K562 (cell line): ENCODE results near the gene OLFML2A. TPM values are rescaled to one million over a fixed set of nuclear protein-coding genes. Genes with fewer than 3 reads are reported as not detected.

Source experiments
- ATF3 ChIP-seq, 2 experiments: fragments of 450-650 bp in 1 of 2; sonication (generic) in 1 of 2; formaldehyde crosslinking in 1 of 2; IDR thresholded peaks in 1 of 2; conservative IDR thresholded peaks in 1 of 2; 2 replicates each; pipeline versions ENCODE4 v1.6.1 to v1.8.1; 2016 to 2023; ENCODE audit warnings: mild to moderate bottlenecking in 2 of 2, moderate library complexity in 2 of 2, inconsistent platforms in 1 of 2, missing genetic modification reagents in 1 of 2
- BCL6 ChIP-seq: fragments of 250-450 bp; sonication (Bioruptor Pico); IDR thresholded peaks from 2 replicates; pipeline ENCODE4 v1.4.0; 2020
- BCOR ChIP-seq: fragments of 450-650 bp; IDR thresholded peaks from 2 replicates; pipeline ENCODE4 v1.6.1; 2016
- CHD1 ChIP-seq: fragments of 200-600 bp; sonication (generic); IDR thresholded peaks from one replicate; pipeline ENCODE4 v1.6.1; 2012; ENCODE audit warnings: mild to moderate bottlenecking, moderate library complexity, low read length, inconsistent platforms
- CHD4 ChIP-seq: fragments of 200-600 bp; sonication (generic); IDR thresholded peaks from 3 replicates; pipeline ENCODE4 v1.6.1; 2012; ENCODE audit warnings: low read depth, mild to moderate bottlenecking, mixed read lengths, low read length, inconsistent platforms; ENCODE audit not compliant: insufficient read depth, insufficient replicate concordance, poor library complexity, severe bottlenecking
- CREB3L1 ChIP-seq: fragments of 450-650 bp; IDR thresholded peaks from 2 replicates; pipeline ENCODE4 v1.6.1; 2014; ENCODE audit warnings: low read depth, mild to moderate bottlenecking, moderate library complexity, borderline replicate concordance
- CTBP1 ChIP-seq: fragments of 450-650 bp; IDR thresholded peaks from 2 replicates; pipeline ENCODE4 v1.6.1; 2016; ENCODE audit warnings: borderline replicate concordance
- DMBX1 ChIP-seq: fragments of 250-450 bp; sonication (Bioruptor Pico); IDR thresholded peaks from 2 replicates; pipeline ENCODE4 v1.8.0; 2022; ENCODE audit warnings: inconsistent platforms, mild to moderate bottlenecking, moderate library complexity, borderline replicate concordance
- FOXK1 ChIP-seq: sonication (generic); formaldehyde crosslinking; IDR thresholded peaks from 2 replicates; pipeline ENCODE4 v1.8.0; 2022; ENCODE audit warnings: missing genetic modification reagents, mild to moderate bottlenecking, borderline replicate concordance
- FOXK2 ChIP-seq, 2 experiments: fragments of 450-650 bp; IDR thresholded peaks in 1 of 2; conservative IDR thresholded peaks in 1 of 2; 2 replicates each; pipeline ENCODE4 v1.6.1; 2016; ENCODE audit warnings: low read depth in 2 of 2, mild to moderate bottlenecking in 1 of 2
- GATA2 ChIP-seq: sonication (generic); formaldehyde crosslinking; IDR thresholded peaks from 2 replicates; pipeline ENCODE4 v1.4.0; 2020; ENCODE audit warnings: mild to moderate bottlenecking, missing genetic modification reagents
- HDAC6 ChIP-seq: IDR thresholded peaks from 2 replicates; pipeline ENCODE4 v1.6.1; 2012; ENCODE audit warnings: low read depth, mild to moderate bottlenecking, control low read depth, inconsistent platforms, low read length, moderate library complexity
- HEY1 ChIP-seq: fragments of 250-450 bp; sonication (Bioruptor Pico); IDR thresholded peaks from 2 replicates; pipeline ENCODE4 v1.5.0; 2020; ENCODE audit warnings: mild to moderate bottlenecking, moderate library complexity, borderline replicate concordance
- KDM4B ChIP-seq, 2 experiments: fragments of 450-650 bp in 1 of 2; sonication (generic) in 1 of 2; IDR thresholded peaks; 2 replicates each; pipeline ENCODE4 v1.6.1; 2016 to 2017; ENCODE audit warnings: borderline replicate concordance in 2 of 2, antibody characterized with exemption in 1 of 2, low read depth in 1 of 2, mild to moderate bottlenecking in 1 of 2
- NBN ChIP-seq: fragments of 450-650 bp; IDR thresholded peaks from 2 replicates; pipeline ENCODE4 v1.6.1; 2016; ENCODE audit warnings: low read depth, mild to moderate bottlenecking
- NCOR1 ChIP-seq: fragments of 450-650 bp; IDR thresholded peaks from 2 replicates; pipeline ENCODE4 v1.6.1; 2016; ENCODE audit warnings: mild to moderate bottlenecking, moderate library complexity
- PRPF4 ChIP-seq: fragments of 200-400 bp; formaldehyde crosslinking; IDR thresholded peaks from one replicate; pipeline ENCODE4 v1.6.1; 2017; ENCODE audit warnings: low read length, low read depth, mild to moderate bottlenecking; ENCODE audit not compliant: insufficient read depth, poor library complexity, severe bottlenecking
- RBM34 ChIP-seq: fragments of 200-400 bp; formaldehyde crosslinking; IDR thresholded peaks from 2 replicates; pipeline ENCODE4 v1.6.1; 2018; ENCODE audit warnings: low read length, borderline replicate concordance; ENCODE audit not compliant: insufficient read depth
- SP2 ChIP-seq: IDR thresholded peaks from 2 replicates; pipeline ENCODE4 v1.6.1; 2011; ENCODE audit warnings: mild to moderate bottlenecking, low read depth, low read length, moderate library complexity; ENCODE audit not compliant: poor library complexity, severe bottlenecking; ENCODE audit errors: extremely low read depth
- STAT5B ChIP-seq: fragments of 250-450 bp; sonication (Bioruptor Pico); IDR thresholded peaks from 2 replicates; pipeline ENCODE4 v1.8.0; 2021; ENCODE audit warnings: mild to moderate bottlenecking, inconsistent platforms
- ZBED1 ChIP-seq: IDR thresholded peaks from 2 replicates; pipeline ENCODE4 v1.6.1; 2014
- ZBTB17 ChIP-seq: fragments of 450-650 bp; formaldehyde crosslinking; IDR thresholded peaks from 2 replicates; pipeline ENCODE4 v1.4.0; 2020; ENCODE audit warnings: mild to moderate bottlenecking
- ZFP1 ChIP-seq: fragments of 450-650 bp; formaldehyde crosslinking; IDR thresholded peaks from 2 replicates; pipeline ENCODE4 v1.4.0; 2020; ENCODE audit warnings: mild to moderate bottlenecking, mixed read lengths
- ZNF239 ChIP-seq: fragments of 250-450 bp; sonication (Bioruptor Pico); IDR thresholded peaks from 2 replicates; pipeline ENCODE4 v1.4.0; 2020; ENCODE audit warnings: mild to moderate bottlenecking
- ZNF24 ChIP-seq: fragments of 450-650 bp; IDR thresholded peaks from 2 replicates; pipeline ENCODE4 v1.6.1; 2016
- ZNF707 ChIP-seq: fragments of 250-450 bp; sonication (Bioruptor Pico); conservative IDR thresholded peaks from 2 replicates; pipeline ENCODE4 v1.8.0; 2022; ENCODE audit warnings: inconsistent platforms, mild to moderate bottlenecking, moderate library complexity
- ZNF778 ChIP-seq: fragments of 450-650 bp; formaldehyde crosslinking; IDR thresholded peaks from 2 replicates; pipeline ENCODE4 v1.4.0; 2020; ENCODE audit warnings: mild to moderate bottlenecking, moderate library complexity
- polyA plus RNA-seq, 8 experiments: library from polyadenylated mRNA; depleted of rRNA in 4 of 8; stranded (reverse) in 5 of 8; unstranded in 3 of 8; fragments of >200 nt; fragmentation: Nextera tagmentation in 2 of 8; fragmentation: Illumina TruSeq in 1 of 8; extraction: Ambion mirVana in 2 of 8; extraction: Trizol in 1 of 8; gene quantifications; 2 replicates each; pipeline versions ENCODE4 v1.2.1 to v1.2.3, GENCODE V29; 2011 to 2014; ENCODE audit warnings: inconsistent platforms in 1 of 8, missing spikeins in 1 of 8
- total RNA-seq, 7 experiments: library from RNA; depleted of rRNA in 6 of 7; stranded (reverse); fragments of >200 nt in 6 of 7; fragmentation: Illumina TruSeq in 2 of 7; extraction: Trizol in 2 of 7; gene quantifications; 2 replicates each; pipeline versions ENCODE4 v1.2.1 to v1.2.3, GENCODE V29; 2011 to 2021; ENCODE audit warnings: low replicate concordance in 1 of 7

Gene OLFML2A
- total and polyA plus RNA-seq, 9 of the 15 experiments (the other 6 are each of a cell fraction or from before 2014, with no cell fraction given): 0.16 TPM; not detected in 8

GRCh38 chr9:124861342-124862229 is 84.7 kb downstream of the OLFML2A start, which contains the start of the genes ARPC5L and RPL35 (continued):
- TF ChIP-seq SP2: peak; percentile 8
- TF ChIP-seq CREB3L1: peak; percentile 58
- 0 out of 2 replicates have a peak, but pooled peaks have one; percentile 85 for TF ChIP-seq RBM34
- TF ChIP-seq ATF3 (IDR thresholded peaks at IDR 0.05): no peak
- TF ChIP-seq ATF3 (CRISPR knock-in tag; conservative IDR thresholded peaks at IDR 0.05): no peak
- TF ChIP-seq ZNF239: no peak
- no peak for TF ChIP-seq BCL6 (CRISPR knock-in tag)
- peak; percentile 95 for TF ChIP-seq PRPF4
- TF ChIP-seq NBN: no peak; the same call in 1 of the 2 replicates
- no peak for TF ChIP-seq STAT5B (CRISPR knock-in tag)
- 0 out of 2 replicates have a peak, but pooled peaks have one; percentile 14 for TF ChIP-seq ZBTB17 (CRISPR knock-in tag)
- peak; percentile 44 to 99; a peak in 2 of 4 replicates for TF ChIP-seq FOXK2 (conservative IDR thresholded peaks at IDR 0.05 in 1 of 2, IDR thresholded peaks at IDR 0.05 in 1 of 2; ENCODE audit: low read depth in 2 of 2)
- TF ChIP-seq ZFP1 (CRISPR knock-in tag): no peak
- TF ChIP-seq CHD1: peak; percentile 53
- no peak for TF ChIP-seq CHD4
- TF ChIP-seq FOXK1: peak; percentile 67; the same call in 1 of the 2 replicates
- peak; percentile 97 for TF ChIP-seq ZNF24
- no peak for TF ChIP-seq HEY1 (CRISPR knock-in tag)
- TF ChIP-seq DMBX1: no peak
- TF ChIP-seq ZBED1: no peak
- no peak for TF ChIP-seq NCOR1
- TF ChIP-seq HDAC6: 0 out of 2 replicates have a peak, but pooled peaks have one; percentile 40
- TF ChIP-seq ZNF778: no peak
- peak; percentile 6; the same call in 1 of the 2 replicates for TF ChIP-seq CTBP1
- TF ChIP-seq BCOR: peak; percentile 94; the same call in 1 of the 2 replicates
- TF ChIP-seq ZNF707 (CRISPR knock-in tag): no peak
- peak in 1 of 2 experiments; percentile 83; a peak in 2 of 4 replicates for TF ChIP-seq KDM4B (IDR thresholded peaks at IDR 0.05; ENCODE audit: borderline replicate concordance in 2 of 2, low read depth in 1 of 2)
- TF ChIP-seq GATA2 (CRISPR knock-in tag): peak; percentile 64
